Measurements from ENCODE around the gene DCTN4.

DNA sequence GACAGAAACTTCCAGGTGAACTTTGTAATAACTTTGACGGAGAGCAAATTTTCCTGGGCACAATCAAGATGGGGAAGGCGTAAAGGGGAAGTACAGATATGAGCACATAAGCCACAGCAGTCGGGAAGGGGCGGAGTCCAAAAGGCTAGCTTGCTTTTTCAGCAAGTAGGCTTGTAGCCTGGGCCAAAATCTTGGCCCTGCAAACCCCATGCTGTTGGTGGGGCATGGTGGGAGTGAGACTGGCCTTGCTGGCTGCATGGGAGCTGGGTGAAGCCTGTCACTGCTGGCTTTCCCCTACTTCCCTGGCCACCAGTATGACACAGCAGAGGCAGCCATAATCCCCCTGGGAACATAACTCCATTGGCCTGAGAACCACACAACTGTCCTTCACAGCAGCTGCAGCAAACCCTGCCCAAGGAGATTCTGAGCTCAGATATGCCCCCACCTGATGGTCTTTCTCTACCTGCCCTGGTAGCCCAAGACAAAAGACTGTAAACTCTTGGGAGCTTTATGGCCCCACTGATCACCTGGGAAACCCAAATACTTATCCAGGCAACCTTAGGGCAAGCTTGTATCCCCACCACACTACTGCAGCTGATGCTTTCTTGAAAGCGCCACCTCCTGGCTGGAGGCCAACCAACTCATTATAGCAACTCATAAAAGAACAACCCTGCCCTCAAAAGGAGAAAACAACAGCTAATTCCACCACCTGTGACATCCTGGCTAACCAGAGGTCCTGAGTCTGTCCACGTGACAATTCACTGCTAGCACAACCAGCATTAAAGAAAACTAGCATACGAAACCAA is 24.0 kb downstream of the DCTN4 start:
- TF ChIP-seq, protein P1, sequence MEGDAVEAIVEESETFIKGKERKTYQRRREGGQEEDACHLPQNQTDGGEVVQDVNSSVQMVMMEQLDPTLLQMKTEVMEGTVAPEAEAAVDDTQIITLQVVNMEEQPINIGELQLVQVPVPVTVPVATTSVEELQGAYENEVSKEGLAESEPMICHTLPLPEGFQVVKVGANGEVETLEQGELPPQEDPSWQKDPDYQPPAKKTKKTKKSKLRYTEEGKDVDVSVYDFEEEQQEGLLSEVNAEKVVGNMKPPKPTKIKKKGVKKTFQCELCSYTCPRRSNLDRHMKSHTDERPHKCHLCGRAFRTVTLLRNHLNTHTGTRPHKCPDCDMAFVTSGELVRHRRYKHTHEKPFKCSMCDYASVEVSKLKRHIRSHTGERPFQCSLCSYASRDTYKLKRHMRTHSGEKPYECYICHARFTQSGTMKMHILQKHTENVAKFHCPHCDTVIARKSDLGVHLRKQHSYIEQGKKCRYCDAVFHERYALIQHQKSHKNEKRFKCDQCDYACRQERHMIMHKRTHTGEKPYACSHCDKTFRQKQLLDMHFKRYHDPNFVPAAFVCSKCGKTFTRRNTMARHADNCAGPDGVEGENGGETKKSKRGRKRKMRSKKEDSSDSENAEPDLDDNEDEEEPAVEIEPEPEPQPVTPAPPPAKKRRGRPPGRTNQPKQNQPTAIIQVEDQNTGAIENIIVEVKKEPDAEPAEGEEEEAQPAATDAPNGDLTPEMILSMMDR (IDR thresholded peaks at IDR 0.05; ENCODE audit: borderline replicate concordance, extremely low read depth, low read length, poor library complexity, severe bottlenecking) = no peak
- no peak for TF ChIP-seq EZH2 (IDR thresholded peaks at IDR 0.05; ENCODE audit: borderline replicate concordance, low read depth, low read length, severe bottlenecking)

Measured in DND-41 (cell line).